Endothelial cell of umbilical vein (primary cell): Measurements from ENCODE around the gene TMEM129. TPM values are rescaled to one million over a fixed set of nuclear protein-coding genes. Genes with fewer than 3 reads are reported as not detected.

ENCODE experiments used
- BruUV-seq: library from RNA; stranded (reverse); fragments of 400-500 nt; replicated peaks from 2 replicates; lab custom pipeline; 2021; lab: Mats Ljungman, UMichigan
- CTCF ChIA-PET: fragments of 300-600, 350-600 bp; sonication (Branson Sonifier 250); formaldehyde crosslinking; loops from one replicate; lab custom pipeline; 2021; ENCODE audit warnings: antibody characterized with exemption, inconsistent platforms; lab: Charles Lee
- POLR2A ChIA-PET: fragments of 300-600, 350-600 bp; sonication (Branson Sonifier 250); formaldehyde crosslinking; loops from one replicate; lab custom pipeline; 2021; ENCODE audit warnings: antibody characterized with exemption, inconsistent platforms; lab: Charles Lee
- DNase-seq: peaks from one replicate; pipeline ENCODE4 v3.0.0-alpha.2; 2011; ENCODE audit warnings: low read depth, low spot score
- FAIRE-seq: peaks from 2 replicates; lab custom pipeline; 2011; peaks lifted over from hg19 to GRCh38; lab: Jason Lieb, UNC
- H2AFZ ChIP-seq: 2 replicates; pipeline ENCODE4 v1.6.0; 2012; ENCODE audit warnings: low read depth, low read length, control low read depth, inconsistent platforms
- H3K27ac ChIP-seq: 2 replicates; pipeline ENCODE4 v1.5.1; 2011; ENCODE audit warnings: low read depth, mild to moderate bottlenecking, control low read depth, low read length, moderate library complexity; ENCODE audit not compliant: insufficient read depth
- H3K27me3 ChIP-seq, 2 experiments: 2 replicates each; pipeline versions ENCODE4 v1.6.0 to v1.6.1; 2011; ENCODE audit warnings: low read length in 2 of 2, mixed read lengths in 1 of 2; ENCODE audit not compliant: control insufficient read depth in 2 of 2, insufficient read depth in 2 of 2
- H3K36me3 ChIP-seq, 2 experiments: 2 replicates in 1 of 2; 3 replicates in 1 of 2; pipeline ENCODE4 v1.5.1; 2011; ENCODE audit warnings: low read length in 2 of 2, mild to moderate bottlenecking in 1 of 2, moderate library complexity in 1 of 2; ENCODE audit not compliant: control insufficient read depth in 2 of 2, insufficient read depth in 2 of 2; ENCODE audit errors: extremely low read depth in 1 of 2
- H3K4me1 ChIP-seq: 3 replicates; pipeline ENCODE4 v1.5.1; 2011; ENCODE audit warnings: mild to moderate bottlenecking, low read length; ENCODE audit not compliant: control insufficient read depth, insufficient read depth; ENCODE audit errors: extremely low read depth
- H3K4me2 ChIP-seq: 2 replicates; pipeline ENCODE4 v1.6.1; 2011; ENCODE audit warnings: low read length, control low read depth, mixed read lengths; ENCODE audit not compliant: insufficient read depth
- H3K4me3 ChIP-seq, 3 experiments: fragments of 200-600 bp in 1 of 3; sonication (generic), shearing (Covaris generic) in 1 of 3; replicated peaks in 1 of 3; 2 replicates each; pipeline ENCODE4 v1.5.1; 2011 to 2016; ENCODE audit warnings: control low read depth in 3 of 3, low read length in 3 of 3, mild to moderate bottlenecking in 2 of 3, inconsistent platforms in 1 of 3, low read depth in 1 of 3, moderate library complexity in 1 of 3; ENCODE audit not compliant: insufficient read depth in 1 of 3
- H3K79me2 ChIP-seq: 2 replicates; pipeline ENCODE4 v1.6.0; 2012; ENCODE audit warnings: low read length, inconsistent platforms; ENCODE audit not compliant: control insufficient read depth, insufficient read depth
- H3K9ac ChIP-seq: replicated peaks from 2 replicates; pipeline ENCODE3; 2011; ENCODE audit warnings: low read length, control low read depth; ENCODE audit not compliant: insufficient read depth; ENCODE audit errors: extremely low read depth
- H3K9me1 ChIP-seq: replicated peaks from 3 replicates; pipeline ENCODE4 v1.6.0; 2011; ENCODE audit warnings: mild to moderate bottlenecking, low read length; ENCODE audit not compliant: control insufficient read depth, insufficient read depth; ENCODE audit errors: extremely low read depth
- H3K9me3 ChIP-seq: replicated peaks from 2 replicates; pipeline ENCODE4 v1.5.1; 2012; ENCODE audit warnings: low read length, inconsistent platforms; ENCODE audit not compliant: control insufficient read depth, insufficient read depth
- H4K20me1 ChIP-seq: replicated peaks from 2 replicates; pipeline ENCODE3; 2011; ENCODE audit warnings: mild to moderate bottlenecking, low read length; ENCODE audit not compliant: control insufficient read depth, insufficient read depth; ENCODE audit errors: extremely low read depth
- EZH2 ChIP-seq: IDR thresholded peaks from 2 replicates; pipeline ENCODE4 v1.6.1; 2012; ENCODE audit warnings: borderline replicate concordance, low read depth, mild to moderate bottlenecking, moderate library complexity, low read length, inconsistent platforms; ENCODE audit not compliant: severe bottlenecking
- FOS ChIP-seq: IDR thresholded peaks from 2 replicates; pipeline ENCODE4 v1.6.1; 2011; ENCODE audit warnings: mild to moderate bottlenecking, low read length, moderate library complexity, borderline replicate concordance; ENCODE audit not compliant: insufficient read depth
- GATA2 ChIP-seq: IDR thresholded peaks from 2 replicates; pipeline ENCODE4 v1.7.0; 2011; ENCODE audit warnings: low read depth, mild to moderate bottlenecking, moderate library complexity, mixed read lengths, low read length; ENCODE audit not compliant: insufficient read length, insufficient read depth
- JUN ChIP-seq: IDR thresholded peaks from 2 replicates; pipeline ENCODE4 v1.6.1; 2011; ENCODE audit warnings: borderline replicate concordance, low read depth; ENCODE audit not compliant: insufficient read length, insufficient read depth
- MYC ChIP-seq: IDR thresholded peaks from one replicate; pipeline ENCODE4 v1.6.1; 2011; ENCODE audit warnings: mild to moderate bottlenecking, low read depth, low read length
- POLR2A ChIP-seq: IDR thresholded peaks from 2 replicates; pipeline ENCODE4 v1.6.1; 2012; ENCODE audit warnings: low read depth, mild to moderate bottlenecking, control low read depth, low read length
- POLR2AphosphoS5 ChIP-seq: IDR thresholded peaks from 2 replicates; pipeline ENCODE4 v1.6.1; 2012; ENCODE audit warnings: low read depth, mild to moderate bottlenecking, control low read depth, low read length, moderate library complexity; ENCODE audit not compliant: insufficient read depth
- dilution Hi-C: fragments of 300-500 bp; cut with MboI; formaldehyde crosslinking; loops from one replicate; pipeline ENCODE4 v1.15.0; 2019; ENCODE audit warnings: low sequenced_read_pairs; ENCODE audit not compliant: extremely low pct_ligation_motif_present
- intact Hi-C: fragments of 100-400 bp; cut with micrococcal nuclease; formaldehyde crosslinking; loops from one replicate; pipeline ENCODE4 v1.10.0; 2022
- polyA plus RNA-seq, 4 experiments: library from polyadenylated mRNA; depleted of rRNA in 3 of 4; stranded (reverse) in 3 of 4; unstranded in 1 of 4; fragments of >200 nt; gene quantifications; 2 replicates each; pipeline versions ENCODE4 v1.2.1 to v1.2.3, GENCODE V29; 2011 to 2012; ENCODE audit warnings: missing spikeins in 1 of 4
- total RNA-seq: library from RNA; stranded (reverse); gene quantifications from 2 replicates; pipeline ENCODE4 v1.2.3, GENCODE V29; 2021
- TF ChIP-seq, protein P1 (sequence below), 2 donors: IDR thresholded peaks; 1 replicate in 1 of 2; 2 replicates in 1 of 2; pipeline ENCODE4 v1.5.1; 2011; ENCODE audit warnings: low read length in 2 of 2, mild to moderate bottlenecking in 2 of 2, moderate library complexity in 2 of 2, control low read depth in 1 of 2, inconsistent platforms in 1 of 2, low read depth in 1 of 2; ENCODE audit not compliant: insufficient read depth in 1 of 2; ENCODE audit errors: extremely low read depth in 1 of 2
- TF ChIP-seq, protein P2 (sequence below): IDR thresholded peaks from 2 replicates; pipeline ENCODE4 v1.6.1; 2011; ENCODE audit not compliant: insufficient read depth, insufficient read length

Gene TMEM129
- total and polyA plus RNA-seq, 2 donors (not counting 3 experiments of a cell fraction or from before 2014, with no cell fraction given), result 23.2 to 33.2 TPM

DNA sequence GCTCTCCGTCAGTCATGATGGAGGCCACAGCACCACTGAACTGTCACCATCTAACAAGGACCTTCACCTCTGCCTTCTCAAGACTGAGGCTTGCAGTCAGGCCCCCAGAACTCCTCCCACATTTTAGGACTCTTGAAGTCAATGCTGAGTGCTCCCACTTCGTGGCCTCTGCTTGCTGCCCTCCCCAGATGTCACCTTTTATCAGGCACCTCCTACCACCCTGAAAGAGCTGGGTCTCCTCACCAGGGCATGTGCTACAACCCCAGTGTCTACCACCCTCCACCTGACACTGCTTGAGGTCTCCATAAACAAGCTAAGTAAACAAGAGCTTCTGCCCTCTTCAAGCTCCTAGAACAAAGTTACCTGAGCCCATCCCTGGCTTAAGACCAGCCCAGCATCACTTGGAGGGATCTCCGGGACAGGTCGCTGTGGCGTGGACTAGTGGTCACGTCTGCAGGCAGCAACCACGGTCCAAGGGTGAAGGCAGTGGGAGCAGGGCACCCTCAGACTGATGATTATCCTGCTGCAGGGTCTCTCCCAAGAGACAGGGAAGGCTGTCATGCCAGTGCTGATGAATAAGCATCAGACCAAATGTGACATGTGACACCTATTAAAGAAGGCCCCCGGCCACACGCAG, 29.3 kb downstream of the TMEM129 start:
- peaks cover 10 to 30% of the 10 kb centered on the region in 2 experiments for H3K36me3 ChIP-seq
- no TSS peak for BruUV-seq

DNA sequence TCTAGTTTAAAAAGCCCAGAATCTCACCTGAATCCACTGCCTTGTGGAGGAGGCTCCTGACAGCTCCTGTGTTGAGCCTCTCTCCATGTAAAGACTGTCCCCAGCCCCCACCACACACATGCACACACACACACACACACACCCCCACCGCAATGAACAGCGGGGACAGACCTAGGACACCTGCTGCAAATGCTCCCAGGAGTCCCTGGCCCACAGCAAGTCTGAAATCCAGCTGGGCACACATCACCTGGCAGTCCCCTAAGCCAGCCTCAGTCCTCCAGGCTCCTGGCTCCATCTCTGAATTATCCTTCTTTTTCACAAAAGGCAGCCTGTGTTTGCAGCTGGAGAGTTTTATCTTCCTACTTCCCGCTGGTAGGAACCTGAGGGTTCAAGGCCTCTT, 30.4 kb downstream of the TMEM129 start:
- Histone ChIP-seq H3K36me3 (peaks cover 7 to 25% of the 10 kb centered on the region in 2 experiments), H3K27me3 (no peaks in the 10 kb centered on the region), H3K27ac (no peak overlapping the region), H3K4me1 (no peaks in the 10 kb centered on the region), H2AFZ (no peak overlapping the region), H3K9me3 (no peaks in the 10 kb centered on the region), H3K9me1 (no peaks in the 10 kb centered on the region), H3K9ac (no peak overlapping the region), H4K20me1 (no peaks in the 10 kb centered on the region), H3K4me2 (no peak overlapping the region), H3K79me2 (no peaks in the 10 kb centered on the region), H3K4me3 (no peak overlapping the region)
- DNase-seq (no peak), FAIRE-seq (no peak)
- dilution Hi-C loops (no loop called here), intact Hi-C loops (no loop called here)
- BruUV-seq, result no TSS peak
- no peak for TF ChIP-seq POLR2AphosphoS5
- TF ChIP-seq MYC, result no peak
- TF ChIP-seq, protein P1, sequence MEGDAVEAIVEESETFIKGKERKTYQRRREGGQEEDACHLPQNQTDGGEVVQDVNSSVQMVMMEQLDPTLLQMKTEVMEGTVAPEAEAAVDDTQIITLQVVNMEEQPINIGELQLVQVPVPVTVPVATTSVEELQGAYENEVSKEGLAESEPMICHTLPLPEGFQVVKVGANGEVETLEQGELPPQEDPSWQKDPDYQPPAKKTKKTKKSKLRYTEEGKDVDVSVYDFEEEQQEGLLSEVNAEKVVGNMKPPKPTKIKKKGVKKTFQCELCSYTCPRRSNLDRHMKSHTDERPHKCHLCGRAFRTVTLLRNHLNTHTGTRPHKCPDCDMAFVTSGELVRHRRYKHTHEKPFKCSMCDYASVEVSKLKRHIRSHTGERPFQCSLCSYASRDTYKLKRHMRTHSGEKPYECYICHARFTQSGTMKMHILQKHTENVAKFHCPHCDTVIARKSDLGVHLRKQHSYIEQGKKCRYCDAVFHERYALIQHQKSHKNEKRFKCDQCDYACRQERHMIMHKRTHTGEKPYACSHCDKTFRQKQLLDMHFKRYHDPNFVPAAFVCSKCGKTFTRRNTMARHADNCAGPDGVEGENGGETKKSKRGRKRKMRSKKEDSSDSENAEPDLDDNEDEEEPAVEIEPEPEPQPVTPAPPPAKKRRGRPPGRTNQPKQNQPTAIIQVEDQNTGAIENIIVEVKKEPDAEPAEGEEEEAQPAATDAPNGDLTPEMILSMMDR (IDR thresholded peaks at IDR 0.05; ENCODE audit: extremely low read depth in 1 of 2, insufficient read depth in 1 of 2, low read depth in 1 of 2, low read length in 2 of 2), result no peak
- no peak for TF ChIP-seq EZH2
- TF ChIP-seq JUN, result no peak
- TF ChIP-seq POLR2A, result no peak
- no peak for TF ChIP-seq FOS
- TF ChIP-seq GATA2, result no peak
- TF ChIP-seq, protein P2, sequence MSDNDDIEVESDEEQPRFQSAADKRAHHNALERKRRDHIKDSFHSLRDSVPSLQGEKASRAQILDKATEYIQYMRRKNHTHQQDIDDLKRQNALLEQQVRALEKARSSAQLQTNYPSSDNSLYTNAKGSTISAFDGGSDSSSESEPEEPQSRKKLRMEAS, result no peak
- POLR2A ChIA-PET, result no interaction called here
- CTCF ChIA-PET, result interaction anchor here (9.7 kb wide), 1 partner anchor 34 kb away, joined by 347 read pairs; the partner anchor contains the start of genes TACC3 and TMEM129

More for the DNA sequence above, 29.3 kb downstream of the TMEM129 start:
- no peak overlapping the region for H3K4me3 ChIP-seq
- no peak for DNase-seq
- H3K9ac ChIP-seq, result no peak overlapping the region
- H3K9me3 ChIP-seq, result no peaks in the 10 kb centered on the region
- H3K9me1 ChIP-seq, result no peaks in the 10 kb centered on the region
- H3K27me3 ChIP-seq, result no peaks in the 10 kb centered on the region
- dilution Hi-C loops, result no loop called here
- TF ChIP-seq EZH2, result no peak
- no peak for TF ChIP-seq POLR2AphosphoS5
- TF ChIP-seq FOS, result no peak
- no peak for TF ChIP-seq GATA2
- no peak overlapping the region for H3K4me2 ChIP-seq
- no peak overlapping the region for H3K27ac ChIP-seq
- H4K20me1 ChIP-seq, result no peaks in the 10 kb centered on the region
- intact Hi-C loops, result no loop called here
- H3K79me2 ChIP-seq, result no peaks in the 10 kb centered on the region
- ChIA-PET CTCF (interaction anchor here (1.8 to 9.7 kb wide), 5 partner anchors 12 to 62 kb away, joined by 9 to 347 read pairs (median 49); partner anchors contain the start of genes SLBP, TACC3 and TMEM129), POLR2A (no interaction called here)
- FAIRE-seq, result no peak
- H3K4me1 ChIP-seq, result no peaks in the 10 kb centered on the region
- no peak overlapping the region for H2AFZ ChIP-seq
